Measurements from ENCODE around the gene FBXL17.

DNA sequence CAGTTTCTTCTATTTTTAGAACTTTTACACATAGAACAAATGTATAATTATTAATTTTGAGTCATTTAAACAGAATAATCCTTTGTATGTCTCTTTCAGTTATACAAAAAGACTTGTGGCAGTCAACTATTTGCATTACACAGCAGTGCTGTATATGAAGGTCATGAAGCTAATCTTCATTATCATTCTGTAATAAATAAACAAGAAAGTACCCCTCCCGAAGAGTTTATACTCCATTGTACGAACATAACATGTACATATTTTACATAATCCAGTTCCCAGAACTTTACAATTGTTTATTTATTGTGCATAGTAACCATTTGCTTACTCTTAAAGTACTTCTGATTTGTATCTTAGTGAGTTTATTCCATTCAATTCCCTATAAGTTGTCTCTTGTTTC, 267.9 kb downstream of the FBXL17 start:
- TF ChIP-seq, protein P1, sequence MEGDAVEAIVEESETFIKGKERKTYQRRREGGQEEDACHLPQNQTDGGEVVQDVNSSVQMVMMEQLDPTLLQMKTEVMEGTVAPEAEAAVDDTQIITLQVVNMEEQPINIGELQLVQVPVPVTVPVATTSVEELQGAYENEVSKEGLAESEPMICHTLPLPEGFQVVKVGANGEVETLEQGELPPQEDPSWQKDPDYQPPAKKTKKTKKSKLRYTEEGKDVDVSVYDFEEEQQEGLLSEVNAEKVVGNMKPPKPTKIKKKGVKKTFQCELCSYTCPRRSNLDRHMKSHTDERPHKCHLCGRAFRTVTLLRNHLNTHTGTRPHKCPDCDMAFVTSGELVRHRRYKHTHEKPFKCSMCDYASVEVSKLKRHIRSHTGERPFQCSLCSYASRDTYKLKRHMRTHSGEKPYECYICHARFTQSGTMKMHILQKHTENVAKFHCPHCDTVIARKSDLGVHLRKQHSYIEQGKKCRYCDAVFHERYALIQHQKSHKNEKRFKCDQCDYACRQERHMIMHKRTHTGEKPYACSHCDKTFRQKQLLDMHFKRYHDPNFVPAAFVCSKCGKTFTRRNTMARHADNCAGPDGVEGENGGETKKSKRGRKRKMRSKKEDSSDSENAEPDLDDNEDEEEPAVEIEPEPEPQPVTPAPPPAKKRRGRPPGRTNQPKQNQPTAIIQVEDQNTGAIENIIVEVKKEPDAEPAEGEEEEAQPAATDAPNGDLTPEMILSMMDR (conservative IDR thresholded peaks at IDR 0.05; ENCODE audit: low read depth, low read length) = no peak
- no peak for TF ChIP-seq EZH2 (IDR thresholded peaks at IDR 0.05; ENCODE audit: low read length, unreplicated experiment)
- TF ChIP-seq EZH2phosphoT487 (IDR thresholded peaks at IDR 0.05; ENCODE audit: borderline replicate concordance, low read length) = no peak
